A549 (cell line): ENCODE results near the gene RBM25. TPM values are rescaled to one million over a fixed set of nuclear protein-coding genes. Genes with fewer than 3 reads are reported as not detected.

ENCODE experiments used
- polyA plus RNA-seq, 4 experiments: library from polyadenylated mRNA; depleted of rRNA in 3 of 4; stranded (reverse); fragments of >200 nt; fragmentation: RNase III in 1 of 4; extraction: RNeasy Plus Mini Kit Qiagen cat#74134 plus additional on column Dnase treatment in 1 of 4; gene quantifications; 2 replicates in 3 of 4; 3 replicates in 1 of 4; pipeline ENCODE4 v1.2.3, GENCODE V29; 2011 to 2017
- small RNA-seq, 6 experiments: library from RNA; depleted of rRNA; stranded (forward); fragments of <200 nt; gene quantifications; one replicate each; pipeline ENCODE3, GENCODE V24; 2012

The RBM25 gene
- polyA plus RNA-seq, 2 of the 4 experiments (the other 2 are of a cell fraction), result 65.1 to 87.0 TPM

Small RNA genes lying within 50 kb of the gene (small RNA-seq; reads per million reads assigned to genes)
- 0 reads per million in 6 experiments for gene RN7SL586P

Other genes starting within 250 kb of the RBM25 start
- 0.05 and 0.28 TPM in 2 replicates for gene DPF3, start 164.4 kb upstream of the RBM25 start, polyA plus RNA-seq (2011; rRNA removed)
- 0.09 to 0.24 TPM (median 0.10 TPM) in 3 replicates for gene DPF3, start 164.4 kb upstream of the RBM25 start, polyA plus RNA-seq (2017; fragmentation: RNase III; extraction: RNeasy Plus Mini Kit Qiagen cat#74134 plus additional on column Dnase treatment)
- 21.0 and 22.4 TPM in 2 replicates for gene DCAF4, start 132.1 kb upstream of the RBM25 start, polyA plus RNA-seq (2011; rRNA removed)
- gene DCAF4, start 132.1 kb upstream of the RBM25 start, polyA plus RNA-seq (2017; fragmentation: RNase III; extraction: RNeasy Plus Mini Kit Qiagen cat#74134 plus additional on column Dnase treatment), result 18.4 to 18.9 TPM (median 18.8 TPM) in 3 replicates
- gene ZFYVE1, start 31.4 kb upstream of the RBM25 start, polyA plus RNA-seq (2011; rRNA removed), result 9.3 and 9.4 TPM in 2 replicates
- 5.8 to 7.4 TPM (median 7.4 TPM) in 3 replicates for gene ZFYVE1, start 31.4 kb upstream of the RBM25 start, polyA plus RNA-seq (2017; fragmentation: RNase III; extraction: RNeasy Plus Mini Kit Qiagen cat#74134 plus additional on column Dnase treatment)
- 21.6 and 53.0 TPM in 2 replicates for gene PSEN1, start 78.0 kb downstream of the RBM25 start, polyA plus RNA-seq (2011; rRNA removed)
- 37.7 to 38.1 TPM (median 38.0 TPM) in 3 replicates for gene PSEN1, start 78.0 kb downstream of the RBM25 start, polyA plus RNA-seq (2017; fragmentation: RNase III; extraction: RNeasy Plus Mini Kit Qiagen cat#74134 plus additional on column Dnase treatment)
- gene PAPLN, start 179.0 kb downstream of the RBM25 start, polyA plus RNA-seq (2011; rRNA removed), result 4.3 and 5.0 TPM in 2 replicates
- 4.5 to 6.6 TPM (median 5.0 TPM) in 3 replicates for gene PAPLN, start 179.0 kb downstream of the RBM25 start, polyA plus RNA-seq (2017; fragmentation: RNase III; extraction: RNeasy Plus Mini Kit Qiagen cat#74134 plus additional on column Dnase treatment)